ENCODE results near the gene MAT1A.
"Not testable (repeated sequence)": the region's sequence is repeated elsewhere in the genome, so short reads cannot be mapped to it uniquely, and the experiment has no call there.

Gene MAT1A

GRCh38 chr10:80313523-80313922, 24.1 kb upstream of the MAT1A start:
- DNase-seq (ENCODE audit: low spot score), result no peak
- TF ChIP-seq, protein P1, sequence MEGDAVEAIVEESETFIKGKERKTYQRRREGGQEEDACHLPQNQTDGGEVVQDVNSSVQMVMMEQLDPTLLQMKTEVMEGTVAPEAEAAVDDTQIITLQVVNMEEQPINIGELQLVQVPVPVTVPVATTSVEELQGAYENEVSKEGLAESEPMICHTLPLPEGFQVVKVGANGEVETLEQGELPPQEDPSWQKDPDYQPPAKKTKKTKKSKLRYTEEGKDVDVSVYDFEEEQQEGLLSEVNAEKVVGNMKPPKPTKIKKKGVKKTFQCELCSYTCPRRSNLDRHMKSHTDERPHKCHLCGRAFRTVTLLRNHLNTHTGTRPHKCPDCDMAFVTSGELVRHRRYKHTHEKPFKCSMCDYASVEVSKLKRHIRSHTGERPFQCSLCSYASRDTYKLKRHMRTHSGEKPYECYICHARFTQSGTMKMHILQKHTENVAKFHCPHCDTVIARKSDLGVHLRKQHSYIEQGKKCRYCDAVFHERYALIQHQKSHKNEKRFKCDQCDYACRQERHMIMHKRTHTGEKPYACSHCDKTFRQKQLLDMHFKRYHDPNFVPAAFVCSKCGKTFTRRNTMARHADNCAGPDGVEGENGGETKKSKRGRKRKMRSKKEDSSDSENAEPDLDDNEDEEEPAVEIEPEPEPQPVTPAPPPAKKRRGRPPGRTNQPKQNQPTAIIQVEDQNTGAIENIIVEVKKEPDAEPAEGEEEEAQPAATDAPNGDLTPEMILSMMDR (IDR thresholded peaks at IDR 0.05; ENCODE audit: borderline replicate concordance, control extremely low read depth, extremely low read depth, insufficient read depth, missing control alignments), result no peak
- in situ Hi-C loops (cut with MboI; ENCODE audit: low sequenced_read_pairs, unreplicated experiment), result no loop called here

- DNase-seq (ENCODE audit: low spot score); in situ Hi-C loops (cut with MboI; ENCODE audit: low sequenced_read_pairs, unreplicated experiment): not testable (repeated sequence)
Observed at GRCh38 chr10:80305989-80306388, 16.5 kb upstream of the MAT1A start.

DNA sequence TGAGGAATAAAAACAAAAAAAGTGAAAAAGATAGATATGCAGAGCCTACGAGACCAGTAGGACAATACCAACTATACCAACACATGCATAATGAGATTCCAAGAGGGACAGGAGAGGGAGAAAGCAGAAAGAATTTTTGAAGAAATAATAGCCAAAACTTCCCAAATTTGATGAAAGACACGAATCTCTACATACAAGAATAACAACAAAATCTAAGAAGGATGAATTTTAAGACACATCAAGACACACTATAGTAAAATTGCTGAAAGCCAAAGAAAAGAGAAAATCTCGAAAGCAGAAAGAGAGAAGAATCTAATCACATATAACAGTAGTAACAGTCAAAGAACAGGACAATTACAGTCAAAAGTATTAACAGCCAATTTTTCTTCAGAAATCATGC, 7.5 kb upstream of the MAT1A start:
- in situ Hi-C loops (cut with MboI; ENCODE audit: low sequenced_read_pairs, unreplicated experiment), result no loop called here
- TF ChIP-seq, protein P1 (IDR thresholded peaks at IDR 0.05; ENCODE audit: borderline replicate concordance, control extremely low read depth, extremely low read depth, insufficient read depth, missing control alignments), result no peak
- DNase-seq (ENCODE audit: low spot score), result no peak

DNA sequence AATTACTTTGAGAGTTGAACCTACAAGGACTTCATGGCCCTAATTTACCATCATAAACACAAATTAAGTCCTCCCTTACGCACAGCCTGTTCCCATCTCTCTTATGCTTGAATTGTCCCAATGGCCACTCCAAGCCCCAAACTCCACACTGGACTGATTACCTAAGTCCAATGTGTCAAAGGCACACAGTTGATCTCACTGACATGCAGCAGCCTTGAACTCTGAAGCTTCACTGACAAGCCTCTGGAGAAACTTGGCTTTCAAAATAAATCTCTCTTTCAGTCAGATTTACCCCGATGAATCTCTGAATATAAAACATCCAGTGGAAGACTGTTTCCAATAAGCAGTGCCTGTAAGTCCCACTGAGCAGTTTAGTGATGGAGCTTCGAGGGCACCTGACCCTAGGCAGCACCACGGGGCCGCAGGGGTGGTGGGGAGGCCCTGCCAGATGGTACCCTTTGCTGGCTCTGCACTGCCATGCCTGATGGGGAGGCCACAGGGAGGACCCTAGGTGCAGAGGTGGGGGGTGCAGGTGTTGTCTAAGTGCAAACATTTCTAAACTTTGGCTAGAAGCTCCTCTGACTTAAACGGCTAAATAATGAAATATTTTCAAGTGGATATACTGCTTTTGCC, 3.3 kb upstream of the MAT1A start:
- in situ Hi-C loops (cut with MboI; ENCODE audit: low sequenced_read_pairs, unreplicated experiment), result no loop called here
- TF ChIP-seq, protein P1 (IDR thresholded peaks at IDR 0.05; ENCODE audit: borderline replicate concordance, control extremely low read depth, extremely low read depth, insufficient read depth, missing control alignments), result no peak
- DNase-seq (ENCODE audit: low spot score), result no peak

GRCh38 chr10:80290474-80291220, 1.2 kb upstream of the MAT1A start:
- DNase-seq (ENCODE audit: low spot score), result no peak
- in situ Hi-C loops (cut with MboI; ENCODE audit: low sequenced_read_pairs, unreplicated experiment), result no loop called here
- TF ChIP-seq, protein P1 (IDR thresholded peaks at IDR 0.05; ENCODE audit: borderline replicate concordance, control extremely low read depth, extremely low read depth, insufficient read depth, missing control alignments), result no peak

DNA sequence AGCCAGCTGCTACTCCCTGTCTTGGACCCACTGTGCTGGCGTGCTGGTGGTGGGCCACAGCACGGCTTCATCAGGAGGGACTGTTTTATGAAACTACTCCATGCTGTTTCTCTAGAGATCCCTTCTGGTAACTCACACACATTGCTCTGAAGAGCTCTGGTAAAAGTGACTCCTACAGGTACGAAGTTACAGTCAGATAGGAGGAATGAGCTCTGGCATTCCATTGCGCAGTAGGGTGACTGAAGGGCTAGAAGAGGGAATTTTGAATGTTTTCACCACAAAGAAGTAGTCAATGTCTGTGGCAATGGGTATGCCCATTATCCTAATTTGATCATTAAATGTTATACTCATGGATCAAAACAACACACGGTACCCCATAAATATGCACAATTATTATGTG, 609 bp downstream of the MAT1A start:
- in situ Hi-C loops (cut with MboI; ENCODE audit: low sequenced_read_pairs, unreplicated experiment), result no loop called here
- DNase-seq (ENCODE audit: low spot score), result no peak
- TF ChIP-seq, protein P1 (IDR thresholded peaks at IDR 0.05; ENCODE audit: borderline replicate concordance, control extremely low read depth, extremely low read depth, insufficient read depth, missing control alignments), result no peak

GRCh38 chr10:80284522-80284921, 4.9 kb downstream of the MAT1A start:
- DNase-seq (ENCODE audit: low spot score), result no peak
- TF ChIP-seq, protein P1 (IDR thresholded peaks at IDR 0.05; ENCODE audit: borderline replicate concordance, control extremely low read depth, extremely low read depth, insufficient read depth, missing control alignments), result no peak
- in situ Hi-C loops (cut with MboI; ENCODE audit: low sequenced_read_pairs, unreplicated experiment), result no loop called here

All from GM13976 (cell line).